Left colon (tissue), 2 donors: ENCODE measurements around the gene SLC25A48. TPM values are rescaled to one million over a fixed set of nuclear protein-coding genes. Genes with fewer than 3 reads are reported as not detected.

Experiments
- ATAC-seq: fragments of 200-7000 bp; cut with Tn5 transposase; one replicate; pipeline ENCODE4 v1.9.1; 2020; ENCODE audit warnings: mild to moderate bottlenecking, moderate library complexity
- DNase-seq, 2 donors: peaks; one replicate each; pipeline ENCODE4 v3.0.0-alpha.2; 2020
- intact Hi-C, 2 donors: fragments of 100-400 bp; cut with DNase I in 1 of 2; cut with micrococcal nuclease in 1 of 2; formaldehyde crosslinking; loops; one replicate each; pipeline versions ENCODE4 v1.11.2 to v1.14.0; 2022; cut with DNase I, micrococcal nuclease
- long read RNA-seq: library from polyadenylated mRNA; unstranded; transcript quantifications from one replicate; pipeline ENCODE4 v2.0.0, GENCODE V29; 2021
- total RNA-seq, 2 donors: library from RNA; stranded (reverse); fragmentation: NEBNext Ultra II Directional; extraction: Animal tissue kit (Norgen Biotek cat#: 25700); gene quantifications; one replicate each; pipeline ENCODE4 v1.2.1, GENCODE V29; 2021
- donor health status: DM: no; HTN: no; CAD: no.
- donor health status: DM: yes; HTN: yes; CAD: no.

The SLC25A48 gene, protein sequence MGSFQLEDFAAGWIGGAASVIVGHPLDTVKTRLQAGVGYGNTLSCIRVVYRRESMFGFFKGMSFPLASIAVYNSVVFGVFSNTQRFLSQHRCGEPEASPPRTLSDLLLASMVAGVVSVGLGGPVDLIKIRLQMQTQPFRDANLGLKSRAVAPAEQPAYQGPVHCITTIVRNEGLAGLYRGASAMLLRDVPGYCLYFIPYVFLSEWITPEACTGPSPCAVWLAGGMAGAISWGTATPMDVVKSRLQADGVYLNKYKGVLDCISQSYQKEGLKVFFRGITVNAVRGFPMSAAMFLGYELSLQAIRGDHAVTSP
- 1 to 10 TPM; 2.8 to 3.7 TPM for total RNA-seq
- long read RNA-seq, partial matches to known transcripts, result 0 of 4 reads
- long read RNA-seq, other reads (novel, unspliced or antisense), result 2 of 4 reads

GRCh38 chr5:135834639-135835529 is at the start of gene SLC25A48:
Gene SLC25A48 (plus strand): TSS chr5:135834663. CDS start chr5:135834848, 185 bp downstream.
- peak; percentile 80 to 81 for DNase-seq
- peak; percentile 93 for ATAC-seq
- intact Hi-C loops, result loop anchor here in 1 of 2 donors (5.0 kb wide), 1 partner anchor 273 kb away; no protein-coding TSS in a partner anchor

DNA sequence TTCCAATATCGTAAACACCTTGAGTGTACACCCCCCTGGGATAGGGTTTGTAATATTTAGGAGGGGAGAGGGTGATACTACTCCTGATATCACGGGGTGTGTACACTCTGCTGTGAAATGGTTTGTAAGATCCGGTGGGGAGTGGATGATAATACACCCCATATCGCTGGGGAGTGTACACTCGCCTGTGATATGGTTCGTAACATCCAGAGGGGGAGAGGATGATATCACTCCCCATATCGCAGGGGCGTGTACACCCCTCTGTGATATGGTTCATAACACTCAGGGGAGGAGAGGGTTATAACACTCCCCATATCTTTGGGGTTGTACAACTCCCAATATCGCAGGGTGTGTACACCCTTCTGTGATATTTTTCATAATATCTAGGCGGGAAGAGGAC is 33.8 kb upstream of the SLC25A48 start:
- ATAC-seq, result no peak
- DNase-seq, result no peak
- intact Hi-C loops, result no loop called here

DNA sequence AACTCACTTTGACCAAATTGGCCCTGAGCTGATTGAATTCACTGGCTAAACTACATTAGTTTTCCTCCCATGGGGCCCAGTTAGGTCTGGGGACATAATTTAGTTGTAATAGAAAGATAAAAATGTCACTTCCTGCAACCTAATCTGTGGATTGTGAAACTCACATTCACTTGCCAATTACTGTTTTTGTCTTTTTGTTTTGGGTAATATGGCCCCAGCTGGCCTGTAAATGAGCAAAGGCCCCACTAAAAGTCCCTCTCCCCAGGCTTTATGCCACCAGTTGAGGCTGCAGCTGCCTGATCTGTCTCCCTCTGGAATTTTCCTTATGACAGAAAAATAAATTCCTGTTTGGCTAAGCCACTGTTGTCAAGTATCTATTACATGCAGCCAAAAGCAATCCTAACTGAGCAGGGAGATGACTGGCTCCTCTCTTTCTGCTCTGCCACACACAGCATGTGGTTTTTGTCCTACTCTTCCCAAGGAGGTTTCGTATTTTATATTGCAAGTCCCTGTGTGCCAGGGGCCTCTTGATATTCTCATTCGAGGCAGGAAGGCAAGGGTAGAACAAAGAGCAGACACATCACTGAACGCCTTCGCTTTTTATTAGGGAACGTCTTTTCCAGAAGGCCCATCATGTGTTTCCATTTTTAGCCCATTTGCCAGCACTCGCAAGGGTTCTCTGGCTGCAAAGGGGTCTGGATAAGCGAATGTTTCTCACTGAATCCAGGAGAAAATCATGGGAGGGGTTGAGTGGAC is 24.1 kb upstream of the SLC25A48 start:
- intact Hi-C loops, result no loop called here
- DNase-seq (no peak), ATAC-seq (no peak)

GRCh38 chr5:135811007-135811406 is 23.5 kb upstream of the SLC25A48 start:
- intact Hi-C loops, result no loop called here
- no peak for ATAC-seq
- no peak for DNase-seq

- ATAC-seq, result no peak
Measured at GRCh38 chr5:135813758-135814157, 20.7 kb upstream of the SLC25A48 start.

DNA sequence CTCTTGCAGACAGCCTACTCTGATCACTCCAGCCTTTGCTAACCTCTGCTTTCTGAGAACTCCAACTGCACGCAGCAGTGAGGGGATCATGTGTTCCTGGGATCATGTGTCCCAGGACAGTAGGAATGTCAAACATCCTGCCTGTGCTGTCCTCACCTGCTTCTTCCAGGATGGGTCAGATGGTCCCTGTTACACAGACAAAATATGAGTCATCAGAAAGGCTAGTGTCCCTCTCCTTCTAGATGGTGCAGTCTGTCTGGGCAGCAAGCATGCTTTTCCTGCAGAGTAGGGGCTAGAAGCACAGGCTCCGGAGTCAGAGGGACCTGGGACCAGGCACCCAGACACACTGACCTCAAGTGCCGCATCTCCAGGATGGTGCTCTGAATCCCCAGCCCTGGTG is 20.1 kb upstream of the SLC25A48 start:
- intact Hi-C loops, result no loop called here
- ATAC-seq, result no peak
- no peak for DNase-seq

More at GRCh38 chr5:135813758-135814157, 20.7 kb upstream of the SLC25A48 start:
- DNase-seq, result no peak
- intact Hi-C loops, result no loop called here

- intact Hi-C loops, result no loop called here
- ATAC-seq (no peak), DNase-seq (no peak)
Measured at GRCh38 chr5:135814812-135815211, 19.7 kb upstream of the SLC25A48 start.

GRCh38 chr5:135821061-135821801 is 13.2 kb upstream of the SLC25A48 start:
- DNase-seq (no peak), ATAC-seq (no peak)
- intact Hi-C loops, result loop anchor here (5.0 to 10.0 kb wide), 2 partner anchors 249 to 256 kb away; no protein-coding TSS in a partner anchor

DNA sequence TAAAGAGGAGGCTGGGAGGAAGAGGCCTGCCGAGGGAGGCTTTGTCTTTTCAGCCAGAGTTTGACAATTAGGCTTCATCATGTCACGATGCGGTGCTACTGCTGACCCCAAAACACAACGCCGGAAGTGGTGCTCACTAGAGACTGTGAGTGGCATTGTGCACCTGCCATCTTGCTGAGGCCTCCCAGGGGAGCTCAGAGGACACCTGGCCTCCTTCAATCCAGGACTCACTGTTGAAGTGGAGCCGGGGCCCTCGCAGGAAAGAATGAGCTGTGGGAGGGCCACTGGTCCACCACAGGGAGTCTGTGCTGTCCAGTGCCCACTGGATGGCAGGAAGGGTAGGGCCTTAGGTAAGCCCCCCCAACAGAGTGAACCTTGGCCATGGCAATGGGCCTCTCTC is 12.7 kb upstream of the SLC25A48 start:
- ATAC-seq, result no peak
- DNase-seq, result no peak
- intact Hi-C loops, result loop anchor here (5.0 to 10.0 kb wide), 2 partner anchors 250 to 257 kb away; no protein-coding TSS in a partner anchor

DNA sequence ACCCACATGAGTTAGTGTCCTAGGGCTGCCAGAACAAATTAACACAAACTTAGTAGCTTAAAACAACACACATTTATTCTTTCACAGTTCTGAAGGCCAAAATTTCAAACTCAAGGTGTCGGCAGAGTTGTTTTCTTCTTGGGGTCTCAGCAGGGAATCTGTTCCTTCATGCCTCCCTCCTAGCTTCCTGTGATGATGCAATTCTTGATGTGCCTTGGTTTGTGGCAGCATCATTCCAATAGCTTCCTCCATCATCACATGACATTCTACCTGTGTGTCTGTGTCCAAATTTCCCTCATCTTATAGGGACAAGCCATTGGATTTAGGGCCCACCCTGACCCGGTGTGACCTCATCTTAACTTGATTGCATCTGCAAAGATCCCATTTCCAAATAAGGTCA is 12.2 kb upstream of the SLC25A48 start:
- intact Hi-C loops, result loop anchor here (5.0 to 10.0 kb wide), 2 partner anchors 250 to 257 kb away; no protein-coding TSS in a partner anchor
- no peak for DNase-seq
- ATAC-seq, result no peak

GRCh38 chr5:135822959-135823358 is 11.5 kb upstream of the SLC25A48 start:
- intact Hi-C loops, result loop anchor here (5.0 to 10.0 kb wide), 2 partner anchors 251 to 258 kb away; no protein-coding TSS in a partner anchor
- ATAC-seq (no peak), DNase-seq (no peak)

DNA sequence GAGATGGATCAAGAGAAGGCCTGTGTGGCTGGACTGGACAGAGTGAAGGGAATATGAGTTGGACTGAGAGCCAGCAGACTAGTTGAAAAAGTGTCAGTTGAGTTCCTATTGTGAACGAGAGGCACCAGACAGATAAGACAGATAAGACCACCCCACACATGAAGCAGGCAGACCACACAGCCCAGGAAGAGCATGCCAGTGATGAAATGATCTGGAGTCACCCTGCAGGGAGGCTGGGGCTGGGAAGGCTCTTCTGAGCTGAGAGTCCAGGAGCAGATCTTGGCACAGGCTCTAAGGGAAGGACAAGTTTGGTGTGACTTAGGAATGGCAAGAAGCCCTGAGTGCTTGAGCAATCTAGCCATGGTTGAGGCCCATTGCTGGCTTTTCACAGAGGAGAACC is 10.6 kb upstream of the SLC25A48 start:
- ATAC-seq (no peak), DNase-seq (no peak)
- intact Hi-C loops, result loop anchor here (5.0 to 10.0 kb wide), 2 partner anchors 252 to 259 kb away; no protein-coding TSS in a partner anchor

DNA sequence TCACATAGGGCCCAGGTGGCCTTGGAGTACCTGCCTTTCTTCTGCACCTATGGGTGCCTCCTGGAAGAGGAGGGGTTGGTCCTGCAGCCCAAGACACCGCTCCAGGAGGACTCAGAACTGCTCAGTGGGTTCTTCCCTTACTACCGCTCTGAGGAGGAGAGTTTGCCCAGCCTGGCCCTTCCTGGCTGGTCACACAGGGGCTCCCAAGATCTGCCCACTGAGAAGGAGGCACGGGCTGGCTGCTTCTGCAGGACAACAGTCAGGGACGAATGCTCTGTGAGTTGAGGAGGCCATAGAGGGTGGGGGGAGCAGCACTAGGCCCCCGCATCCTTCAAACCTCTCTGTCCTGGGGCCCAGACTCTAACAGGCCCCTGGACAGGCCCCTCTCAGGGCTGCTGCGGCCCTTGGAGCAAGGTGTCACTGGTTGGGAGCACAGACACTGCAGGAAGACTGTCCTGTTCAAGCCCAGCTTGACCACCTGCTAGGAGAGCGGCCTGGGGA is 9.9 kb upstream of the SLC25A48 start:
- ATAC-seq, result no peak
- DNase-seq, result no peak
- intact Hi-C loops, result loop anchor here (5.0 to 10.0 kb wide), 2 partner anchors 252 to 260 kb away; no protein-coding TSS in a partner anchor

GRCh38 chr5:135825373-135826220 is 8.9 kb upstream of the SLC25A48 start:
- no peak for DNase-seq
- no peak for ATAC-seq
- intact Hi-C loops, result loop anchor here in 1 of 2 donors (10.0 kb wide), 1 partner anchor 261 kb away; no protein-coding TSS in a partner anchor

DNA sequence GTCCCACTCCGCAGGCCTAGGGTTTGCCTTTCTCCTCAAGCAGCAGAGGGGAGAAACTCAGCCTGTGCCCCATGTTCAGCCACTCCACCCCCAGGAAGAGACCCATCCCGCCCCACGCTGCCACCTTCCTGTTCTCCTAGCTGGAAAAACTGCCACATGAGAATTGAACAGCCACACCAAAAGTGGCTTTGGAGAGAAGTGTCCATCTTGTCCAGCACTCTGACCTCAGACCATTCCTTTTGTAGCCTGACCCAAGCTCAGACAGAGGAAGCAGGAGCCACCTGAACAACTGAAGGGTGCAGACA is 8.3 kb upstream of the SLC25A48 start:
- ATAC-seq (no peak), DNase-seq (no peak)
- intact Hi-C loops, result loop anchor here in 1 of 2 donors (10.0 kb wide), 1 partner anchor 261 kb away; no protein-coding TSS in a partner anchor

DNA sequence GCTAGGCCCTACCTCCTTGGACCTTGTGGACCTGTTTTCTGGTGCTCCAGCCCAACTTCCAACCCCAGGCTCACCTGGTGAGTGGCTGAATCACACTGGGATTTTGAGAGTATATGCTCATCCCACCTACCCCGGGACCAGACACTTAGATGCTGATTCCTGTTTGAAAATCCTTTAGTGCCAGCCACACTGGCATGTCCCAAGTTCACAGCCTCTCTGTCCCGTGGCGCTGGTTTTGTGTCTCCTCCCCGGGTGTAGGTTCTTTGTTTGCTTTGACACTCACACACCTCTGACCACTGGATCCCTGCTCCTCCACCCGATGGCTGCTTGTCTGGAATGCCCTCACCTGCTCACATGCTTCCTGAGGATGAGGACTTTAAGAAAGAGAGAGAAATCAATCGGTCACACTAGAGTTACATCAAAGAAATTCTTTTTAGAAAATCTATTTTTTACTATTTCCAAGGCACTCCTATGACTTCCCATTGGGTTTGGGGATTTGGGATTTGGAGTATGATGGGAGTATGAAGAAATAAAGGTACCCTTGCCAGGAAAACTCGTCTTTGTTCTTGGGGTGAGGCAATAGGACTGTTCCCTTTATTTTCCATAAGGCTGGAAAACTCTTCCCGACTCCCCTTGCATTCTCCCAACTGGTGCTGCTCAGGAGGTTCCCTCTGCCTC is 7.3 kb upstream of the SLC25A48 start:
- ATAC-seq (no peak), DNase-seq (no peak)
- intact Hi-C loops, result loop anchor here in 1 of 2 donors (10.0 kb wide), 1 partner anchor 262 kb away; no protein-coding TSS in a partner anchor
